GM19397 (cell line): ENCODE results near the gene GAR1.
"Not testable (repeated sequence)": the region's sequence is repeated elsewhere in the genome, so short reads cannot be mapped to it uniquely, and the experiment has no call there.

Experiments
- ATAC-seq: cut with Tn5 transposase; IDR thresholded peaks from one replicate; pipeline ENCODE4 v1.9.1; 2021; ENCODE audit warnings: mild to moderate bottlenecking, moderate library complexity; ENCODE audit not compliant: unreplicated experiment

GAR1 gene

GRCh38 chr4:109815151-109816081, at the start of gene GAR1:
TSS of gene GAR1 (plus strand) at chr4:109815762. CDS start at chr4:109816165, 403 bp downstream.
- ATAC-seq = peak; percentile 99

DNA sequence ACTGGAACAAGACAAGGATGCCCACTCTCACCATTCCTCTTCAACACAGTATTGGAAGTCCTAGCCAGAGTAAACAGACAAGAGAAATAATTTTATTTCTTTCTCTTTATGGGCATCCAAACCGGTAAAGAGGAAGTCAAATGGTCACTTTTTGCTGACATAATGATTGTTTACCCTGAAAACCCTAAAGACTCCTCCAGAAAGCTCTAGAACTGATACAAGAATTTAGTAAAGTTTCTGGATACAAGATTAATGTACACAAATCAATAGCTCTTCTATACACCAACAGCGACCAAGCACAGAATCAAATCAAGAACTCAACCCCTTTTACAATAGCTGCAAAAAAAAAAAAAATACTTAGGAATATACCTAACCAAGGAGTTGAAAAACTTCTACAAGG, 33.5 kb upstream of the GAR1 start:
- not testable (repeated sequence) for ATAC-seq

- no peak for ATAC-seq
Measured at GRCh38 chr4:109786846-109787245, 28.7 kb upstream of the GAR1 start.

GRCh38 chr4:109787807-109788206, 27.8 kb upstream of the GAR1 start:
- ATAC-seq = no peak

DNA sequence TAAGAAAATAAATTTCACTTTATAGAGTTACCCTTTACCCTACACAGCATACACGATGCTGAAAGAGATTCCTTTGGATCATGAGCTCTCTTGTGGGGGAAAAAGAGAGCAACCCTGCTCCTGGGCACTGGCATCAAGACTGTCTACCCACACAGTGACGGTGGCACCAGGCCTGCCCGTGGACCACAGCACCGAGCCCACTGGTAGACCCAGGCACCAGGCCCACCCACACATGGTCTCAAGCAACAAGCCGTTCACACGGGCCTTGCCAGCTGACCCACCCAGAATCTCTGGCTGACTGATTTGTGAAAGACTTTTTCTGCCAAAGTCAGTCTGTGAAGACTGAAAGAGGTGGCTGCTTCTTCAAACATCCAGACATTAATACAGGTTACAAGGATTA, 20.5 kb upstream of the GAR1 start:
- ATAC-seq = no peak

DNA sequence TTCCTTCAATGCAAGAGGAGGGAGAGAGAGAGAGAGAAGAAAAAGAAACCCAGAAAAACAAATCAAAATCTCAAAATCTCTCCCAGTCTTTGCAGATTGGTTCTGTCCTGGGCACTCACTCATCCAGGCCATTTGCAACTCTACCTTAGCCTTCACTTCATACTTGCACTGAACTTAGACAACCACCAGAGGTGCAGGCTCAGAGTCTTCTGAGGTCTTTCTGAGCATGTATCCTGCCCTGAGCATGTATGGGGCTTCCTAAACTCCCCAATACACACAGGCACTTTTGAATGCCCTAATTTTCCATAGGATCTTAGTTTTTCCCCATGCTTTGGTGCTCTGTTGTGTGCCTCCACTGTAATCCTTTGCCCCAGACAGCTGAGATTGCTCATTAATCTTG, 16.7 kb upstream of the GAR1 start:
- ATAC-seq = no peak

DNA sequence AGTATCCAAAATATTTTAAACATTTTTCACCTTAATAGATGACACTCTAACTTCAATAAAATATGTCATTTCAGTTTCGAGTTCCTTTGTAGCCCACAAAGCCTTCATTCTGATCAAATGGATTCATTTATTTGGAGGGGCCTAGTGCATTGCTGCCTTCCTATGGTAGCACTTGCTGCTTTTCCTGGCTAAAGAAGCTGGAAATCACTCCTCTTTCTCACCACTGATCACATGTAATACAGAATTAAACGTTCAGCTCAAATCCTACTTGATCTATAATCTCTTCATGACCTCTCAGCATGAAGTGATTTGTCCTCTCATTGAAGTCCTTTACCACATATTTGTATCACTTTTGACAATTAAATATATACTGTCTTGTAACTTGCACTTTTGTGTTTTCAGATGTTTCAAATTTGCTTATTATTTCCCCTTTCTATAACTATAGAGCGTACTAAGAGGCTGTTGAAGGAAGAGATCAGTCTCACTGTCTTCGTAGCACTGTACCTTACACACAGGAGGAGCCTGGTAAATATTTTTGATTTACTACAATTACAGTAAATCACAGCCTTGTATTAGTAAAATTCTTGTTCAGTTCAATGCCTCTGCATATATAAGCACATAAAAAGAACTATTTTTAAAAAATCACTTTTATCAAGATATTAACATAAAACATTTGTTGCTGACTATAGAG, 14.3 kb upstream of the GAR1 start:
- no peak for ATAC-seq

GRCh38 chr4:109801895-109802319, 13.7 kb upstream of the GAR1 start, which contains the start of gene CFI:
TSS of gene CFI (minus strand) at chr4:109801999. CDS start at chr4:109801971, 28 bp downstream.
- no peak for ATAC-seq

GRCh38 chr4:109803924-109804571, 11.5 kb upstream of the GAR1 start:
- ATAC-seq = peak; percentile 62

- ATAC-seq = no peak
Measured at GRCh38 chr4:109809655-109810054, 5.9 kb upstream of the GAR1 start.

DNA sequence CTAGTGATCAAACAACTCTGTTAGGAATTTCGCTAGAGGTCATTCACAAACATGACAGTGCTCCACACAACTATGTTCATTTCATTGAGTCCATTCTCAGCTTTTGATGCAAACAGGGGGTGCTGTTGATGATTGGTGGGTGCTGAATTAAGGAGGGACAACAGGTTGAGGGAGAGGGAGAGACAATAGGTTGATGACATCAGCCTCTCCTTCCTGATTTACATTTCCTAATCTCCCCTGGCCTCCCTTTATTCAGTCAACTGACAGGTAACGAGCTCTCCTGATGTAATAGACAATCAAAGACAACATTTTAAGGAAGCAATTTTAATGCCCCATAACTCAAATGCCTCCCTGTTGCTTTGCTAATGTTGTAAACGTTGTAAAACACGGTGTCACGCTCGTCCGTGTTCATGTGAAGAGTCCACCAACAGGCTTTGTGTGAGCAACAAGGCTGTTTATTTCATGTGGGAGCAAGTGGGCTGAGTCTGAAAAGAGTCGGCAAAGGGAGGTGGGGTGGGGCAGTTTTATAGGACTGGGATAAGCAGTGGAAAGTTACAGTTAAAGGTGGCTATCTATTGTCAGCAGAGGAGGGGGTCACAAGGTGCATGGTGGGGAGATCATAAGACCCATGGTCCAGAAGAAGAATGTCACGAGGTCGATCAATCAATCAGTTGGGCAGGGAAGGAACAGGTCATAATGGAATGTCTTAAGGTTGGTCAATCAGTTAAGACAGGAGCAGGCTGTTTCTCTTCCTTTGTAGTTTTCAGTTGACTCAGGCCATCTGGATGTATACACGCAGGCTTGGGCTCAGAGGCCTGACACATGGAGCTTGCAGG, 4.8 kb upstream of the GAR1 start:
- ATAC-seq = no peak

DNA sequence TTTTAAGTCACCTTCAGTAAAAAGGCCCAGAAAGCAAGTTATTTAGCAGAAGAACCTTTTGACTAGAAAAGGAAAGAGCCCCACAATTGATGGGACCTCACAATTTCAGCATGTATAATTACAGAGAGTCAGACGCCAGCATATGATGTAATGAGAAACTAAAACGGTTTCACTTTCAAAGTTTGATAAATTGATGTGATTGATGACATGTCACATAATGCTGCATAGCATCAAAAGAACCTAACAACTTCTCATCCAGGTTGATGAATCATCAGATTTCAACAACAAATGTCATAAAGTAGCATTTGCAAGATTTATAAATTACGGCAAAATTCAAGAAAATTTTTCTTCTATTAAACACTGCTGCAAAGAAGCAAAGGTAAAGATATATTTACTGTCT, 3.9 kb upstream of the GAR1 start:
- no peak for ATAC-seq

DNA sequence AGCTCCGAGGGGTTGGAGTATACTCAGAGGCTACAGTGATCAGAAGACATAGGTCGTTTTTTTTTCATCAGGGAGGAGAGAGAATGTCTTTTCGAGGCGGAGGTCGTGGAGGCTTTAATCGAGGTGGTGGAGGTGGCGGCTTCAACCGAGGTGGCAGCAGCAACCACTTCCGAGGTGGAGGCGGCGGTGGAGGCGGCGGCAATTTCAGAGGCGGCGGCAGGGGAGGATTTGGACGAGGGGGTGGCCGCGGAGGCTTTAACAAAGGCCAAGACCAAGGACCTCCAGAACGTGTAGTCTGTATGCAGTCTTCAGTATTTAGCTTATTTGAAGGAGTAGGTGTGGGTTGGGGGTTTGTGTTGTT, 500 bp downstream of the GAR1 start:
- no peak for ATAC-seq

DNA sequence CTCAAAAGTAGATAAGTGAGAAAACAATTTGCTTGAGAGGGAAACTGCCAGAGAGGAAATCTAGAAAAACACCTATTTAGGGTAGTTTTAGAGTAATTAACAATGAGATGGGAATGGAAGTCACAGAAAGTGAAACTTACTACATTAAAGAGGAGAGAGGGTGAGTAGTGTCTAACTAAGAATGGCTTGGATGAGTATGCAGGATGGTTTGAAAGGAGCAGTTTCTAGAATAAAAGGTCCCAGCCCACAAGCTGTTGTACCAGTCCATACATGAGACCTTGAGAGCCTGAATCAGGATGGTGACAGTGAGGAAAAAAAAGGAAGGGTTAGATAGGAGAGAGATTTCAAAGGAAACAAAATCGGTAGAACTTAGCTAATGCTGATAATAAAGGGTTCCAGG, 1.3 kb downstream of the GAR1 start:
- ATAC-seq = no peak

DNA sequence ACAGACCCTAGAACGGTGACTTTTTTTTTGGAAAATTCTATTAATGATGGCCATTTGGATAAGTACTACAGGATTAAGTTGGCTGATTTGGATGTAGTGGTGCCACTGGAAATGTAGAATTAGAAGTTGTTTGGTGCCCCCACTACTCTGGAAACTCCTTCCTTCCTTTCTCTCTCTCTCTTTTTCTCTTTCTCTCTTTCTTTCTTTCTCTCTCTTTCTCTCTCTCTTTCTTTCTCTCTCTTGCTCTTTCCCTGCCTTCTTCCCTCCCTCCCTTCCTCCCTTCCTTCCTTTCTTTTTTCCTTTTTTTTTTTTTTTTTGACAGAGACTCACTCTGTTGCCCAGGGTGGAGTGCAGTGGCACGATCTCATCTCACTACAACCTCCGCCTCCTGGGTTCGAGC, 2.7 kb downstream of the GAR1 start:
- ATAC-seq = no peak

GRCh38 chr4:109820563-109820962, 5.0 kb downstream of the GAR1 start:
- ATAC-seq = no peak

DNA sequence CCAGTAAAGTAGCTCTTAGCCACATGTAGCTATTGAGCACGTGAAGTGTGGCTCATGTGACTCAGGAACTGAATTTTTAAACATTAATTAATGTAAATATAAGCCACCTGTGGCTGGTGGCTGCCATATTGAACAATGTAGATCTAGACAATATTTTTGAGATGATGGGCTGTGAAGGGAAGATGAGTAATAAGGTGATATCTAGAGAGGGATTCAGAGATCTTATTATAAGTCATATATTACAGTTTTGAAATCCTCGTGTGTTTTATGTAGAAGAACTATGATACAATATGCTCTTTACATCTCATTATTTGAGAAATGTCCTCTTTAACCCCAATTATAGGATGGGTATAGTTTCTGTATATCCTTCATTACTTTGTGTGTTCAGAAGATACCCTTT, 5.6 kb downstream of the GAR1 start:
- ATAC-seq = no peak

- ATAC-seq = no peak
Measured at GRCh38 chr4:109826719-109827118, 11.2 kb downstream of the GAR1 start.

DNA sequence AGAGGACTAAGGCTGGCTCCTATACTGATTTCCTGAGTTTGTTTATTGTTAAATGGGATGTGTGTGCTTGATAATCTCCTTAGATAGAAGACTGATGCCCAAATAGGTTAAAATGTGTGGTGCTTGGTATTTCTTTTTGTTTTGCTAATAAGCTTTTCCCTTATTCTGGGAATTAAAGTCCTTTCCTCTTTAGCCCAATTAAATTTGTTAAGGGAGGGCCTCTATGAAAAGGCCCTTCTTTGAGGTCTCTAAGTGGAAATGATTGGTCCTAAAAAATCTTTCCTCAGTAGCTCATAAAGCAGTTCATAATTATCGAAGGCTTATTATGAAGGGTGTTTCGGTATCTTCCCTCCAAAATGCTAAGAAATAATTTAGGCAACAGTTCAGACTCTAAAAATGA, 12.1 kb downstream of the GAR1 start, which contains the start of gene RRH:
TSS of gene RRH (plus strand) at position 301 of the 400 bp plus-strand sequence. CDS start at position 357, 56 bp downstream.
- ATAC-seq = no peak

DNA sequence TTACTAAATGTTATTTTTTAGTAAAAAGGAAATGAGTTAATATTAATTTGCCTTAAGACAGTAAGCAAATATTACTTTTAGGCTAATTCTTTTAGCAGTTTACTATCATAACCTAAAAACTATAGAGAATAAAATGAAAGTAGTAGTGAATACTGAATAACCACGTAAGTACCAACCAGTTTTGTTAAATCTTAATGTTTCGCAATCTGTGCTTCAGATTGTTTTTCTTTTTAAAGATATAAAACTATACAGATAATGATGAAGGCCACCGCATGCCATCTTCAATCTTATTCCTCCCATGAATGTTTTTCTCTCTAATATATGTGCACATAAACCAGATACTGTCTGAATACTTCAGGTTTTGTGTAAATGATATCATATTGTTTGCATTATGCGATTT, 18.2 kb downstream of the GAR1 start:
- no peak for ATAC-seq

GRCh38 chr4:109836985-109837384, 21.4 kb downstream of the GAR1 start:
- no peak for ATAC-seq
